ENCODE measurements around the gene ARL16.

DNA sequence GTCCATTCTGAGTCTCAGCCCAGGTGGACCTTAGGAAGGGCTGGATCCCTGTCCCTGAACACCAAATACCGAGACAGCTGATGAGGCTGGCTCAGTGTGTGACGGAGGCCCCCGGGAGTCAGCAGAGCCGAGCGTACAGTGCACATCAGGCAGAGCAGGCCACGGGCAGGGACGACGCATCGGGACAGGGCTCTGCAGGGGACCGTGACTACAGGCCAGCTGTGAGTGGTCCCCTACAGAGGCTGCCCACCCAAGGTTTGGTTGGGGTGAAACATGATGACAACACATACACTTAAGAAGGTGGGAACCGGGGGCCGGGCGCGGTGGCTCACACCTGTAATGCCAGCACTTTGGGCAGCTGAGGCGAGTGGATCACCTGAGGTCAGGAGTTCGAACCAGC lies 10.6 kb downstream of the ARL16 start:
- TF ChIP-seq RNF2 (IDR thresholded peaks at IDR 0.05; ENCODE audit: borderline replicate concordance, low read depth) (no peak), POLR2A (IDR thresholded peaks at IDR 0.05; ENCODE audit: low read length) (no peak), HDAC2 (IDR thresholded peaks at IDR 0.05) (no peak)
- TF ChIP-seq, protein P1, sequence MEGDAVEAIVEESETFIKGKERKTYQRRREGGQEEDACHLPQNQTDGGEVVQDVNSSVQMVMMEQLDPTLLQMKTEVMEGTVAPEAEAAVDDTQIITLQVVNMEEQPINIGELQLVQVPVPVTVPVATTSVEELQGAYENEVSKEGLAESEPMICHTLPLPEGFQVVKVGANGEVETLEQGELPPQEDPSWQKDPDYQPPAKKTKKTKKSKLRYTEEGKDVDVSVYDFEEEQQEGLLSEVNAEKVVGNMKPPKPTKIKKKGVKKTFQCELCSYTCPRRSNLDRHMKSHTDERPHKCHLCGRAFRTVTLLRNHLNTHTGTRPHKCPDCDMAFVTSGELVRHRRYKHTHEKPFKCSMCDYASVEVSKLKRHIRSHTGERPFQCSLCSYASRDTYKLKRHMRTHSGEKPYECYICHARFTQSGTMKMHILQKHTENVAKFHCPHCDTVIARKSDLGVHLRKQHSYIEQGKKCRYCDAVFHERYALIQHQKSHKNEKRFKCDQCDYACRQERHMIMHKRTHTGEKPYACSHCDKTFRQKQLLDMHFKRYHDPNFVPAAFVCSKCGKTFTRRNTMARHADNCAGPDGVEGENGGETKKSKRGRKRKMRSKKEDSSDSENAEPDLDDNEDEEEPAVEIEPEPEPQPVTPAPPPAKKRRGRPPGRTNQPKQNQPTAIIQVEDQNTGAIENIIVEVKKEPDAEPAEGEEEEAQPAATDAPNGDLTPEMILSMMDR (IDR thresholded peaks at IDR 0.05), result no peak
